ENCODE data around the gene VPS4B. TPM values are rescaled to one million over a fixed set of nuclear protein-coding genes. Genes with fewer than 3 reads are reported as not detected.

The VPS4B gene
- total and polyA plus RNA-seq, 12 donors, result 6.1 to 39.6 (median 21.4) TPM

- H3K27ac ChIP-seq, result no peak overlapping the region
- 66 to 81% methylated on average over 2 of the region's 2 CpGs for WGBS, 2 donors
- intact Hi-C loops (cut with DNase I), result loop anchor here (2.0 to 10.0 kb wide), 9 partner anchors 91 to 421 kb away; no protein-coding TSS in a partner anchor
- no peaks in the 10 kb centered on the region for H3K9me3 ChIP-seq
- H3K27me3 ChIP-seq, result peaks cover 0 to 7% (median 0%) of the 10 kb centered on the region in 7 donors
- no peaks in the 10 kb centered on the region for H3K36me3 ChIP-seq
- TF ChIP-seq CTCF (IDR thresholded peaks at IDR 0.05), result no peak
- DNase-seq (no peak), ATAC-seq (no peak)
- no peak overlapping the region for H3K4me3 ChIP-seq
- H3K4me1 ChIP-seq, result peaks cover 0 to 9% (median 3%) of the 10 kb centered on the region in 9 donors
Measured at GRCh38 chr18:63438181-63438580, 15.9 kb upstream of the VPS4B start.

- DNase-seq (peak in 1 of 2 donors; percentile 27), ATAC-seq (peak in 7 of 8 donors; percentile 40 to 73 (median 51))
- no peak overlapping the region for H3K4me3 ChIP-seq
- no peaks in the 10 kb centered on the region for H3K36me3 ChIP-seq
- intact Hi-C loops (cut with DNase I), result loop anchor here in 3 of 10 donors (10.0 kb wide), 2 partner anchors 299 to 409 kb away; no protein-coding TSS in a partner anchor
- TF ChIP-seq CTCF (IDR thresholded peaks at IDR 0.05), result no peak
- 42 to 56% methylated on average over 4 of the region's 4 CpGs for WGBS, 2 donors
- peak overlapping the region in 2 of 10 donors; percentile 13 to 25 for H3K27ac ChIP-seq
- peaks cover 0 to 23% (median 0%) of the 10 kb centered on the region in 7 donors for H3K27me3 ChIP-seq
- peaks cover 0 to 4% (median 0%) of the 10 kb centered on the region in 9 donors for H3K4me1 ChIP-seq
- H3K9me3 ChIP-seq, result no peaks in the 10 kb centered on the region
Measured at GRCh38 chr18:63433334-63433866, 11.1 kb upstream of the VPS4B start.

- TF ChIP-seq CTCF (IDR thresholded peaks at IDR 0.05), result no peak
- intact Hi-C loops (cut with DNase I), result loop anchor here in 3 of 10 donors (10.0 kb wide), 2 partner anchors 296 to 406 kb away; no protein-coding TSS in a partner anchor
- no peaks in the 10 kb centered on the region for H3K9me3 ChIP-seq
- no peak overlapping the region for H3K4me3 ChIP-seq
- H3K27ac ChIP-seq, result no peak overlapping the region
- H3K4me1 ChIP-seq, result peaks cover 0 to 4% (median 0%) of the 10 kb centered on the region in 9 donors
- no peak for DNase-seq
- H3K36me3 ChIP-seq, result no peaks in the 10 kb centered on the region
- ATAC-seq, result no peak
- H3K27me3 ChIP-seq, result peaks cover 0 to 19% (median 0%) of the 10 kb centered on the region in 7 donors
- WGBS, 2 donors, result 67 to 71% methylated on average over 1 of the region's 1 CpG
Measured at GRCh38 chr18:63431180-63431579, 8.9 kb upstream of the VPS4B start.

GRCh38 chr18:63430526-63430925 lies 8.2 kb upstream of the VPS4B start:
- no peaks in the 10 kb centered on the region for H3K36me3 ChIP-seq
- intact Hi-C loops (cut with DNase I), result loop anchor here in 3 of 10 donors (10.0 kb wide), 2 partner anchors 296 to 406 kb away; no protein-coding TSS in a partner anchor
- peaks cover 0 to 4% (median 0%) of the 10 kb centered on the region in 9 donors for H3K4me1 ChIP-seq
- peaks cover 0 to 16% (median 0%) of the 10 kb centered on the region in 7 donors for H3K27me3 ChIP-seq
- no peaks in the 10 kb centered on the region for H3K9me3 ChIP-seq
- TF ChIP-seq CTCF (IDR thresholded peaks at IDR 0.05), result no peak
- no peak for DNase-seq
- WGBS, 2 donors, result 67 to 72% methylated on average over 2 of the region's 2 CpGs
- no peak overlapping the region for H3K4me3 ChIP-seq
- ATAC-seq, result no peak
- H3K27ac ChIP-seq, result no peak overlapping the region
